Tibial artery (tissue), 4 donors: ENCODE results near the gene HOXA3.
A peak's percentile ranks its signal among the peaks of the same experiment; 100 is the strongest.

Experiments used
- DNase-seq, 2 donors: peaks; one replicate each; pipeline ENCODE4 v3.0.0-alpha.2; 2019
- H3K27ac ChIP-seq, 2 donors: fragments of 200-600 bp; sonication (generic) in 1 of 2; 1 replicate in 1 of 2; 2 replicates in 1 of 2; pipeline ENCODE4 v1.5.1; 2018 to 2019; ENCODE audit warnings: mild to moderate bottlenecking in 1 of 2
- H3K27me3 ChIP-seq, 2 donors: fragments of 200-600 bp; sonication (generic) in 1 of 2; one replicate each; pipeline versions ENCODE4 v1.5.1 to v1.6.0; 2016 to 2019
- H3K36me3 ChIP-seq, 3 donors: fragments of 200-600 bp; sonication (generic) in 2 of 3; one replicate each; pipeline ENCODE4 v1.5.1; 2016 to 2019; ENCODE audit warnings: mild to moderate bottlenecking in 2 of 3
- H3K4me1 ChIP-seq, 4 donors: fragments of 200-600 bp; sonication (generic) in 2 of 4; 1 replicate in 3 of 4; 2 replicates in 1 of 4; pipeline ENCODE4 v1.5.1; 2016 to 2019
- H3K4me3 ChIP-seq, 2 donors: fragments of 200-600 bp; sonication (generic) in 1 of 2; 1 replicate in 1 of 2; 2 replicates in 1 of 2; pipeline ENCODE4 v1.5.1; 2018 to 2019; ENCODE audit warnings: mild to moderate bottlenecking in 2 of 2
- H3K9me3 ChIP-seq, 3 donors: fragments of 200-600 bp; sonication (generic) in 1 of 3; one replicate each; pipeline ENCODE4 v1.5.1; 2016 to 2019
- CTCF ChIP-seq, 2 experiments: fragments of 200-600 bp in 1 of 2; fragments of 450-650 bp in 1 of 2; IDR thresholded peaks; one replicate each; pipeline ENCODE4 v1.5.1; 2017 to 2019; ENCODE audit warnings: antibody characterized with exemption in 2 of 2, mild to moderate bottlenecking in 1 of 2, moderate library complexity in 1 of 2
- intact Hi-C: fragments of 100-400 bp; cut with DNase I; formaldehyde crosslinking; loops from one replicate; pipeline ENCODE4 v1.15.0; 2023; ENCODE audit warnings: low total_unique reads

HOXA3 gene

GRCh38 chr7:27154901-27155815 is 2.8 kb upstream of the HOXA3 start:
- intact Hi-C loops, result loop anchor here (5.0 kb wide), 1 partner anchor 293 kb away; the partner anchor contains the start of gene SKAP2
- TF ChIP-seq CTCF (IDR thresholded peaks at IDR 0.05), result no peak
- peak overlapping the region; percentile 78 to 84 for H3K27ac ChIP-seq
- H3K4me1 ChIP-seq, result peaks cover 0 to 35% (median 26%) of the 10 kb centered on the region in 4 donors
- H3K27me3 ChIP-seq, result no peaks in the 10 kb centered on the region
- DNase-seq, result no peak
- no peaks in the 10 kb centered on the region for H3K9me3 ChIP-seq
- H3K36me3 ChIP-seq, result no peaks in the 10 kb centered on the region
- H3K4me3 ChIP-seq, result peak overlapping the region; percentile 62 to 75

GRCh38 chr7:27154369-27154768 is 2.0 kb upstream of the HOXA3 start:
- Histone ChIP-seq H3K4me3 (no peak overlapping the region), H3K9me3 (no peaks in the 10 kb centered on the region), H3K27ac (peak overlapping the region in 1 of 2 donors; percentile 84), H3K4me1 (peaks cover under 1 to 40% (median 32%) of the 10 kb centered on the region in 4 donors), H3K36me3 (no peaks in the 10 kb centered on the region), H3K27me3 (no peaks in the 10 kb centered on the region)
- intact Hi-C loops, result no loop called here
- peak in 1 of 2 donors; percentile 60 for DNase-seq
- no peak for TF ChIP-seq CTCF (IDR thresholded peaks at IDR 0.05)

- peak overlapping the region; percentile 94 to 95 for H3K27ac ChIP-seq
These were observed 1.1 kb upstream of the HOXA3 start for GRCh38 chr7:27153526-27153925.

GRCh38 chr7:27152816-27153442 is 546 bp upstream of the HOXA3 start:
- Histone ChIP-seq H3K4me3 (peak overlapping the region; percentile 66 to 78), H3K36me3 (no peaks in the 10 kb centered on the region), H3K27me3 (no peaks in the 10 kb centered on the region), H3K27ac (peak overlapping the region; percentile 94 to 95), H3K9me3 (no peaks in the 10 kb centered on the region), H3K4me1 (peaks cover 10 to 52% (median 45%) of the 10 kb centered on the region in 4 donors)
- no peak for TF ChIP-seq CTCF (IDR thresholded peaks at IDR 0.05)
- intact Hi-C loops, result no loop called here
- DNase-seq, result no peak

More at GRCh38 chr7:27153526-27153925, 1.1 kb upstream of the HOXA3 start:
- DNase-seq, result no peak
- Histone ChIP-seq H3K4me1 (peaks cover 9 to 47% (median 40%) of the 10 kb centered on the region in 4 donors), H3K36me3 (no peaks in the 10 kb centered on the region), H3K9me3 (no peaks in the 10 kb centered on the region), H3K4me3 (no peak overlapping the region), H3K27me3 (no peaks in the 10 kb centered on the region)
- intact Hi-C loops, result no loop called here
- TF ChIP-seq CTCF (IDR thresholded peaks at IDR 0.05), result no peak

- Histone ChIP-seq H3K27ac (peak overlapping the region; percentile 94 to 95), H3K9me3 (no peaks in the 10 kb centered on the region), H3K36me3 (peaks cover 0 to 3% (median 0%) of the 10 kb centered on the region in 3 donors), H3K4me3 (peak overlapping the region; percentile 66 to 78), H3K27me3 (no peaks in the 10 kb centered on the region), H3K4me1 (peaks cover 10 to 65% (median 48%) of the 10 kb centered on the region in 4 donors)
- DNase-seq, result peak in 1 of 2 donors; percentile 81
- intact Hi-C loops, result no loop called here
- TF ChIP-seq CTCF (IDR thresholded peaks at IDR 0.05), result no peak
These were observed 947 bp downstream of the HOXA3 start for GRCh38 chr7:27151341-27151930.
